ENCODE data around the gene C19orf12. TPM values are rescaled to one million over a fixed set of nuclear protein-coding genes. Genes with fewer than 3 reads are reported as not detected.
A peak's percentile ranks its signal among the peaks of the same experiment; 100 is the strongest.
"Not testable (repeated sequence)": the region's sequence is repeated elsewhere in the genome, so short reads cannot be mapped to it uniquely, and the experiment has no call there.

Gene C19orf12
- total RNA-seq, 1 donor from 2014 or later = 21.2 TPM

DNA sequence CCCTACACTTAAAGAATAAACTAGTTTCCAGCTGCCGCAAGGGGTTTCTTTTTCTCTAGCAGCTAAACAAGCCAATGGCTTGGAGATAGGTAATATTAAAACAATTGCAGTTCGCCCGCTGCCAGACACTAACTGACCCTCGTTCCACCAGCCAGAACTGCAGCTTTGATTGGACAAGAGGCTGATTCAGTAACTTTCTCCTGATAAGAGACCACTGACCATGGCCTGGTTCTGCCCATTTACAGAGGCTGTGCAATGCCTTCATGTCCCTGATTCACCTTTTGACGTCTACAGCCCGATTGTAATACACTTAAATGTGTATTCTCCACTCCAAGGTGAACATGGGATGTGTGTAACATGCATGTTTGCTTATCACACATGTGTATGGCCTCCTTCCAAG, 12.8 kb upstream of the C19orf12 start:
- DNase-seq = no peak

DNA sequence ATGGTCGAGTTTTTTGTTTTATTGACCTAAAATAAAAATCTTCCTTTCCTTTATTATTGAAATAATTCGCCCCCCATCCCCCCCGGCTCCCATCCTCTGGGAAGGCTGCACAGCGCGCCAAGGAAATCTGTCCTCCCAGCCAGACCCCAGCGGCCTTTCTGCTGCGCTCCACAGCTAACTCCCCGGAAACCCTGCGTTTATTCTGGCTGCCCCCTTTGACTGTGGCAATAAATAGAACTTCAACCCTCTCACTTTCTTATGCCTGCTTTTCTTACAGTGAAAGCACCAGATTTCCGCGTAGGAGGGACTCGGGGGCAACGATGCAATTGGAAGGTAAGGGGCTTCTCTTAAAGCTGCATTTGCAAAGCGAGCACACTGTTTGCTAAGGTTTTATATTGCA, 9.7 kb upstream of the C19orf12 start:
- no peak for DNase-seq

DNA sequence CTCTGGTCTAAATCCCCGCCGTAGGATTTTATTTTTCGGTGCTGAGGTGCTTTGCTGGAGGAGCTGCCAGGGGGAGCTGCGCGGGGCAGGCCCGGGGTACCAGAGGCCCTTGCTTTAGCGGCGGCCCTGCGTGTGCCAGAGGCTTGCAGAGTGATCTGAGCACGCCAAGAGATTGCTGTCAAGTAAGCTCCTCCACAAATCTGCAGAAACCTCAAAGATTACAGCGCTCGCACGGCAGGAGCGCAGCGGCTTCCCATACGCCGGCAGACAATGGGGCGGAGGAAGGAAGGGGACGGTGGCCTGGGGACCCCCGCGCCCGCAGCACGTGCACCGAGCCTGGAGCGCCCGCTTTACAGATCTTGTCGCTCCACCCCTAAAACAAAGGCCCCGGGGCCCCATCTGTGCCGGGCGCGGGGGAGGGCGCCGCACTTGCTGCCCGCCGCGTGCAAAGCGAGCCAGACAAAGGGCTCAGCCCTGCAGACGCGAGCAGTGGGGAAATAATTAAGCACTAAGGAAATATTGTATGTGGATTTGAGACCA, 9.1 kb upstream of the C19orf12 start:
- peak; percentile 21 for DNase-seq

DNA sequence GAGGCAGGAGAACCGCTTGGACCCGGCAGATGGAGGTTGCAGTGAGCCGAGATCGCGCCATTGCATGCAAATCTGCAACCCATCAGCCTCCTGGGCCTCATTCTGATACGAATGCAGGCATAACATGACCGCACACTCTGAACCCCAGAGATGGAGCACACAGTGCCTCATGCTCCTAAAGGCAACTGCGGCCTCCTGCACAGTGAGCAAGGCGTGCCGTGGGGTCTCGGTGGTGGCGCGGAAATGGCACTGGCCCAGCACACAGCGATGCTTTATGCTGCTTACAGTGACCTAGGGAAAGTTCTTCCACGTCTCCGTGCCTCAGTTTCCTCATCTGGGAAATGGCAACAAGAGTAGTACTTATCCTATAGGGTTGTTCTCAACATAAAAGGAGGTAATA, 2.0 kb upstream of the C19orf12 start:
- no peak for DNase-seq

DNA sequence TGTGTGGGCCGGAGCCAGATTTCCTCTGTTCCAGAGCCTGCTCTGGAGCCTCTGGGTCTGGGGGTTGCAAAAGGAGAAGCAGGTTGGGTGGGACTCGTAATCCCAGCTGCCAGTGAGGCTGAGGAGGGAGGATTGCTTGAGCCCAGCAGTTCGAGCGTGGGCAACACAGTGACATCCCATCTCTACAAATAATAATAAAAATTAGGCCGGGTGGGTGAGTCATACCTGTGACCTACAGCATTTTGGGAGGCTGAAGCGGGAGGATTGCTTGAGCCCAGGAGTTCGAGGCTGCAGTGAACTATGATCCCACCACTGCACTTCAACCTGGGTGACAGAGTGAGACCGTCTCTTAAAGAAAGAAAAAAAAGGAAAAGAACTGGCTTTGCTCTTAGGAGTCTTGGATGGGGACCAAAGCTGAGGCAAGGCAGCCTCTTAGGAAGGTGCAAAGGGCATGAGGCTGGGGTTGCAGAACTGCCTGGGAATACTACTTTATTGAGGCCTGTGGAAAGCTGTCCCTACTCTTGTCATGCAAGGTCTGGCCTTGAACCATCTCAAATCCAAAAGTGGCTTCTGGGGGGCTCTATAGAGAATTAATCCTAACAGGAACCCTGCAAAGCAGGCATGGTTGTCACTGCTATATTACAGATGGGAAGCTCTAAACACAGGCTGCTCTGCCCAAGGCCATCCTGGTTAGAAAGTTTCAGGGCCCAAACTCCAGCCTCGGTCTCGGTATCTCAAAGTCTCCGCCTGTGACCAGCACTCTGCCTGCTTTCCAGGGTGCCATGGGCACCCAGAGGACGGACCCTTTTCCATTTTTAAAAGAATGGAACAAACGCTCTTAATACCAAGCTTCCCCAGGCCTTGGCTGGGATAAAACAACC, 880 bp upstream of the C19orf12 start:
- no peak for DNase-seq

DNA sequence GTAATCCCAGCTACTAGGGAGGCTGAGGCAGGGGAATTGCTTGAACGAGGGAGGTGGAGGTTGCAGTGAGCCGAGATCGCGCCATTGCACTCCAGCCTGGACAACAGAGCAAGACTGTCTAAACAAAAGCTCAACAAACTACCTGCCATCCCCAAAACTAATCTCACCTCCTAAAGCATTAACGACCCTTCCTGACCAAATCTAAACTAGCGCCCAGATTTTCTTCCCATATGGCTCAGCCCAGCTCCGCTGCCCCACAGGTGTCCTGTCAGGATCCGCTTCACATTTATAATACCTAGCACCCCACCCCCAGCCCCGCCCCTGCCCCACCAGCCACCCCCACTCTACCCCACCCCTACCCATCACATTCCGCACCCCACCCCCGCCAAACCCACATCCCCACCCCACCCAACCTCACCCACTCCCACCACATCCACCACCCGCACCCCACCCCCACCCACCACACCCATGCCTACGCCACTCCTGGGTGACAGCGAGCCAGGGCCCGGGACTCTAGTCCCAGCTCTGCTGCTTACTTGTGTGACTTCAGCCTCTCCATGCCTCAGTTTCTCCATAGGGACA, 599 bp downstream of the C19orf12 start:
- DNase-seq = no peak

DNA sequence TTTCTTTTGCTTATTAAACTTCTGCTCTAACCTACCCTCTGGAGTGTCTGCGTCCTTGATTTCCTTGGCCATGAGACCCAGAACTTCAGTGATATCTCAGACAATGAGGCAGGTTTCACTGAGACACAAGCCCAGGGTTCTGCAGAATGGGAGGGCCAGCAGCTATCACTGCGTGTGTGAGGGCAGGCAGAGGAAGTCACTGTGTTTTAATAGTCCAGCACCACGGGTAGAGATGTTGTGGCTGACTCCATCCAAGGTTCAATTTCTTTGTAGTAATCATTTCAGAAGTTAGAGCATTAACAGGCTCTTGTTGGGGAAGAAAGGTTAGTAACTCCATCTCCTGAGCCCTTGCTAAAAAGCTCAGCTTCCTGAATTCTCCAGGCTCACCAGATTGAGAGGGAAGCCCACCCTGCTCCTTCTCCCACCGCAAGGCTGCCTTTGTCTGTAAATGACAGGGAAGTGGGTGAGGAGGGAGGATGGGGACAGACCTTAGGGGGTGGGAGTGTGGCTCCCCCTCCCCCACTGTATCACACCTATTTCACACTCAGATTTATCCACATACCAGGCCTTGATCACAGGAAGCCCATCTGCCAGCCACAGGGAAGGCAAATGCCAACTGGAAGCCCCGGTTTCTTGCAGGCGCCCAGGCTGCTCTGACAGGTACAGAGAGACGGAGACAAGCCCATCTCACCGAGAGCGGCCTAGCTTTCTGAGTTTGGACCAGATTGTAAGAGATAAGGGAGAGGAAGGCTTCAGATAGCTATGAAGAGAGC, 2.1 kb downstream of the C19orf12 start:
- DNase-seq = no peak

DNA sequence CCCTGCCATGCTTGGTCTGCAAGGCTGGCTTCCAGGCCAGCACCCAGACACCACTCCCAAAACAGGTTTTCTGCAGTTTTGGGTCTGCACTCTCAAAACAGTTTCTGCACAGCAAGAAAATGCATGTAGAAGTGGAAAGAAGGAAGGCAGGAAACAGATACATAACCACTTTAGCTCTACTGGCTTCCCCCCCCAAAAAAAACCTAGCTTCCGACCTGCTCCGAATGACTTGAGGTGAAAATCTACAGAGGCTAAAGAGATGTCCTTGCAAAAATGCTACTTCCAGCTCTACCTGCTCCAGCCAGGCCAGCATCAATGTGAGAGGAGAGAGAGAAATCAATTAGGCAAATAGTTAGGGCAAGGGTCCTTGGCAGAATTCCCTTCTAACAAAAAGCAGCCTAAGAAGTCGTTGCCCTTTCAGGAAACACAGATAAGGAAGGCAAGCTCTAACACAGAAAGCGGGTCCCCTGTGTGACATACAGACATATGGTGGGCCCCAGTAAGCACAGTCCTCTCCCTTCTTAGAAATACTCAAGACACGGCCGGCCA, 3.4 kb downstream of the C19orf12 start:
- no peak for DNase-seq

DNA sequence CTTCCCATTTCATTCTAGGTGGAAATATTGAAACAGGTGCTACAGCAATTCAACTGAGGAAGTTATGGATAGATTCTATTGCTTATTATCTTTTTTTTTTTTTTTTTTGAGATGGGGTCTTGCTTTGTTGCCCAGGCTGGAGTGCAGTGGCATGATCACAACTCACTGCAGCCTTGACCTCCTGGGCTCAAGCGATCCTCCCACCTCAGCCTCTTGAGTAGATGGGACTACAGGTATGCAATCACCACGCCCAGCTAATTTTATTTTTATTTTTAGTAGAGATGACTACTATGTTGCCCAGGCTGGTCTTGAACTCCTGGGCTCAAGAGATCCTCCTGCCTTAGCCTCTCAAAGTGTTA, 5.6 kb downstream of the C19orf12 start:
- not testable (repeated sequence) for DNase-seq

DNA sequence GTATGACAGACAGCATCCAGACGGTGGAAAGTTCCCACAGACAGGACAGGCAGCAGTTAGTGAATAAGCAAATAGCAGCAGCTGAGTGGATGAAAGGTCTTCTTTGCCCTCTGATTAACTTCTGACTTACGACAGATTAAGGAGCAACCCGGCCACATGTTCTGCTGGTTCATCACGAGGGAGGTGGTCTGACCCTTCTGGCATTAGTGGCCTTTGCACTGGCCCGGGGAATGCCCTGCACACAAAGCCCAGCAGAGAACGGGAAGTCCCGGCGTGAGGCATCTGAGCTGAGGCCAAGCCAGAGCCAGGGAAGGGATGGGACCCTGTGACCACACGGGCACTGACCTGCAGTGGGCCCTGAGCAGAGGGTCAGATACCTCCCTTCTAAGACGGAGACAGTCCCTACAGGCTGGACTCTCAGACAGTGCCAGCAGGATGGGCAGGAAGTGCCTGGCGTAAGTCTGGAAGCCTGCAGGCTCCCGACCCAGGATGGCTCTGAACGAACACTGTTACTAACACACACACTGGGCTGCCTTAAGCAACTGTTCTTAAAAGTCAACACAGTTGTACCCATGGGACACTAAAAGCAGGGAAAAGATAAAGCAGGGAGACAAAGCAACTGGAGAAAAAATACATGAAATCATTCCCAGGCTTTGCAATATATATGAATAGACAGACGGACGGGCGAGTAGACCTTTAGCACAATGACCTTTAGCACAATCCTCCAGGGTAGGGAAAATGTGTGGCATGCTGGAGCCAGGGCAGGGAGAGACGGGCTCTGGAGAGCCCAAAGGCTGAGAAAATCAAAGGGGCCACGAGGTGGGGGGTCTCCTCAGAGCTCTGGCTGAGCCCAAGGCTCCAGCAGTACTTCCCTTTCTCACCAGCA, 6.3 kb downstream of the C19orf12 start:
- no peak for DNase-seq

DNA sequence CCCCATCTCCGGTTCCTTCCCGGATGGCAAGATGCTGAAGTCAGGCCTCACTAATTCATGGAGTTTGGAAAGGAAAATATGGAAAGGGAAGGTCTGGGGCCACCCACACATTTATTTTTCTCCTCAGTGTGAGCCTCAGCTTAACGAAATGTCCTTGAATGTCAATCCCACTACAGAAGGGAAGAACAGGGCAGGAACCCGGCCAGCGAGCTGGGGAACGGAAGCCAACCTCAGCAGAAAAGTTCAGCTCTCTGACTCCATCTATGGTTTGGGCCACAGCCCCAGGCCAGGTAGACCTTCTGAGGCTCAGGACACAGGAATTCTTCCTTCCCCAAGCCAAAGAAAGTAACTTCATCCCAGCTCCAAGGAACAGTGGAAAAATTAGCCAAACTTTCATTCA, 8.4 kb downstream of the C19orf12 start:
- no peak for DNase-seq

DNA sequence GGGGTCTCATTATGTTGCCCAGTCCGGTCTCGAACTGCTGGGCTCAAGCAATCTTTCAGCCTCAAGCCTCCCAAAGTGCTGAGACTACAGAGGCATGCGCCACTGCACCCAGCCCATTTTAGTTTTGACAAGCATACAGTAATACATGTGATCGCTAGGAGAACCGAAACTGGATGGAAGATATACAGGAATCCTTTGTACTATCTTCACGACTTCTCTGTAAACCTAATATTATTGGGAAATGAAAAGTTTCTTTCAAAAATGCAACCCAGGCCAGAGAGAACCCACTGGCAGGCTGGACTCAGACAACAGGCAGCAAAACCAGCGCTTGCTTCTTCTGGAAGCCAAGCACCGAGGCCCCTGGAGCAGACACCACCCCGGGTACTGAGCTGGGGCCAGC, 9.4 kb downstream of the C19orf12 start:
- no peak for DNase-seq

DNA sequence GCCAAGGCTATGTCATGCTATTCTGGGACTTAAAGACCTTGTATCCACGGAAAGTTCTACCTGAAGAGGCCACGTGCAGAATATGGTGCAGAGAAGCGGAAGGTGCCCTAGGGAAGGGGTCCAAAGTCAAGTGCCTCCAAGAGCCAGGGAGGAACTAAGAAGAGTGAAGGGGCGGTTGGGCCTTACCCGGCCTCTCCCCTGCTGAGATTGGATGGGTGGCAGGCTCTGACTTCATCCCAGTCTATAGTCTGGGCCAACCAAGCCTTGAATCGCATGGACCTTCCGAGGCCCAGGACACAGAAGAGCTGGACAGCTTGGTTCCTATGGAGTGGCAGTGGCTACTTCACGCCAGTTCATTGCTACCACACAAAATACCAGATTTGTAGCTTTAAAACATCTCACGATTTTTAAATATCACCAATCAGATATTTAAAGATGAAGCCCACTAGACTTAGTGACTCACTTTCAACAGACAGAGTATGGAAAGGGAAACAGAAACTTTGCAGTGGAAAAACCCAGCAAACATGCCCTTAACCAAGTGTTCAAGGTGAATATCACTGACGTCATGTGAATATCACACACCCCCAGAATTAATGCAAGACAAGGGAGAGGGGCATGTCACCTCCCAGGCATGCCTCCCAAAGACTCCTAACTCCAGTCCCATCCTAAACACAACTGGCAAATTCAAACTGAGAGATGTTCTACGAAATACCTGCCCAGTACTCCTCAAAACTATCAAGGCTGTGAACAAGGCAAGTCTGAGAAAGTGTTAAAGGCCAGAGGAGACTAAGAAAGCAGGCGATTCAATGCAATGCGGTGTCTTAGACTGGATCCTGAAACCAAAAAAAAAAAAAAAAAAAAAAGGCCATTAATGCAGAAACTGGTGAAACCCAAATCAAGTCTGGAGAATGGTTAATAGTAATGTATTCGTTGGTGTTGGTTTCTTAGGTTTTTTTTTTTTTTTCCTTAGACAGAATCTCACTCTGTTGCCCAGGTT, 10.2 kb downstream of the C19orf12 start:
- DNase-seq = no peak

DNA sequence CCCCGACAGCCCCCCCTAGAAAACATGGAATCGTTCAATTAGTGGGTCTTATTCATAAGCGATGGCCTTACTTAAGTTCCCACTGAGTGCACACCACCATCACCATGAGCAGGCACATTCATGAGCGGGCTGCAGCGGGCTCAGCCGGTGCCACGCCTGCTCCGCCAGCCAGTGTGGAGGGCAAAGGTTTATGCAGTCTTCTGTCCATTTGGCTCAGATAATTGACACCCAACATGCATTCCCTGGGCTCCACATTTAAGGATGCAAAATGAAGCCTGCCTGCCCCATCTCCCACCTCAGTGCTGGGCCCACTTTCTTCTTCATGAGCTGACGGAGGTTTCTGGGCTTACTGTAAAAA, 12.1 kb downstream of the C19orf12 start:
- no peak for DNase-seq

DNA sequence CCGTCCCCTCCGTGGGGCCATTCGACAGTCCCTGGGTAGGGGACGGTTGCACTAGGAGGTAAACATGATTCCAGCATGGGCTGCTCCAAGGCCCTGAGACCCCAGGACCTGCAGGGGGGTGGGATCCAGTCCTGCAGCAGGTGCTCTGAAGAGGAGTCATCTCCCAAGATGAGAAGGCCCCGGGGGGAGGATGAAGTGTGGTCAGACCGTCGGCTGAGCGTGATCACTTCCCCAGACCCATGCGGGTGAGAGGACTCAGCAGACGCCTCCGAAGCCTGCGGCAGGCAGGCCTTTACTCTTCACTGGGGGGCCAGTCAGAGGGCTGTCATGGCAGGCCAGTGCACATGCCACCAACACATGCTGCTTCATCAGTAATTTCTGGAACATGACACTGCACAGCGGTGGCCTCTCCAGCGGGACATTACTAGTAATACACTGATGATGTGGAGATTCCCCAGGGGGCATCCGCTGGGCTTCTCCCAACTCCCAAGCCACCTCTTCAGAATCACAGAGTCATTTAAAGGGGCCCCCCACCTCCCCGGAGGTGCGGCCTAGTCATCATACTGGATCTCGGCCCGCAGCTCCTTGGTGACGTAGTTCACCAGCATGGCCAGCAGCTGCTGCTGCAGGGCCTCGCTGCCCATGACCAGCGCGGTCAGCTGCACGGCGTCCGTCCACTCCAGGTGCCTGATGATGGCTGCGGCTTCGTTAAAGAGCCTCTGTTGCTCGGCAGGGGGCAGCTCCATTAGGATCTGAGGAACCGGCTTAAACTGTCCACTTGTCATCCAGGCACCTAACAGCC, 12.7 kb downstream of the C19orf12 start:
- no peak for DNase-seq

DNA sequence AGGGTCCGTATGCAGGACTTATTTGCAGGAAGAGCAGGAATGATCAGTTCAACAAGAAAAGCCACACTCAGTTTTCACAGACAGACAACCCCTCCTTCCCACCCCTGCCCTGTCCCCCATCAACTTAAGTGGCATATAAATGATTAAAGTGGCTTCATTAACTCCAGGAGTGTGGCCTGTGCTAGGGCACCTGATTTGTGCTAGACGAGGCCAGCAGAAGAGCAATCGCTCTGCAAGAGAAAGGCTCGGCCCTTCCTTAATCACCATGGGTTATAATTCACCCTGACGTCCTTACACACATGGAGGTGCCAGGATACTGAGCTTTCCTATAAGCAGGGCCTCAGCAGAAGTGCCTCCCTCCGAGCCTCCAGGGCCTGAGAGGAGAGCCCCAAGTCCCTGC, 14.6 kb downstream of the C19orf12 start:
- no peak for DNase-seq

DNA sequence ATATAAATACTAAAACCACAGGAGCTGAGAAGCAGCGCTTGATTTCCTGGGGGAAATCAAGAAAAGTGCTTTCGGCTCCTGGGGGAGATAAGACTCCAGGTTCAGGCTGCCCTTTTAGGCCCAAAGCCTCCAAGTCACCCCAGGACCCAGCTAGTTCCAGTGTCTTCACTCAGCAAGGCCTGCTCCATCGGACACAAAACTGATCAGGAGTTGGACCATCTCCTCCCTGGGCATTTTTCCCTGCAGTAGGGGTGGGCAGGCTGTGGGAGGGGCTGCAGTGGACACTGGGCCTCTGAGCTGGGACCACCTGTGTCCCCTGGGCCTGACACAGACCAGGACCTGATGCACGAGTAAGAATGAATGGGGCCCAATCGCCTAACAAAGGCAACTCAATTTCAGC, 15.2 kb downstream of the C19orf12 start:
- DNase-seq = no peak

DNA sequence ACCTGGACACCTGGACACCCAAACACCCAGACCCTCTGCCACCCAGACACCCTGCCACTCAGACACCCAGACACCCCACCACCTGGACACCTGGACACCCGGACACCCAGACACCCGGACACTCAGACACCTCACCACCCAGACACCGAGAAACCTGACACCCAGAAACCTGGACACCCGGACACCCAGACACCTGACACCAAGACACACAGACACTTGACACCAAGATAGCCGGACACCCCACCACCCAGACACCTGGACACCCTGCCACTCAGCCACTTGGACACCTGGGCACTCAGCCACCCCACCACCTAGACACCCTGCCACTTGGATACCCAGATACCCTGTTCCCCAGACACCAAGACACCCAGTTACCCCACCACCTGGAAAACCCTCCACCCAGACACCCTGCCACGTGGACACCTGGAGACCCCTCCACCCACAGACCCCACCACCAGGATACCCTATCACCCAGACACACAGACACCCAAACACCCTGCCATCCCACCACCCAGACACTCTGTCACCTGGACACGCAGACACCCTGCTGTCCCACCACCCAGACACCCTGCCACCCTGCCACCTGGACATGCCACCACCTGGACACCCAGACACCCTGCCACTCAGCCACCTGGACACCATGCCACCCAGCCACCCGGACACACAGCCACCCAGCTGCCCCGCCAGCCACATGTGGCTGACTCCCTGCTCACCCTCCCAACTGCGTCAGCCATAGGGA, 17.4 kb downstream of the C19orf12 start:
- DNase-seq = no peak

DNA sequence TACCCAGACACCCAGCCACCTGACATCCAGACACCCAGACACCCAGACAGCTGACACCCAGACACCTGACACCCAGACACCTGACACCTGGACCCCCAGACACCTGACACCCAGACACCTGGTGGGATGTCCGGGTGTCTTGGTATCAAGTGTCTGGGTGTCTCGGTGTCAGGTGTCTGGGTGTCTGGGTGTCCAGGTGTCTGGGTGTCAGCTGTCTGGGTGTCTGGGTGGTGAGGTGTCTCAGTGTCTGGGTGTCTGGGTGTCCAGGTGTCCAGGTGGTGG, 18.6 kb downstream of the C19orf12 start:
- DNase-seq = no peak

Measured in skin of body (tissue), 2 donors.